Transverse colon (tissue), 4 donors: ENCODE measurements around the gene SLC25A25. TPM values are rescaled to one million over a fixed set of nuclear protein-coding genes. Genes with fewer than 3 reads are reported as not detected.

Experiments used
- DNase-seq: peaks from one replicate; pipeline ENCODE4 v3.0.0-alpha.2; 2019
- H3K27ac ChIP-seq, 4 donors: fragments of 200-600 bp; sonication (generic); 2 replicates each; pipeline ENCODE4 v1.5.1; 2016 to 2018; ENCODE audit warnings: inconsistent platforms in 4 of 4
- H3K27me3 ChIP-seq: fragments of 200-600 bp; sonication (generic); 2 replicates; pipeline ENCODE4 v1.5.1; 2017; ENCODE audit warnings: inconsistent platforms
- H3K36me3 ChIP-seq, 4 donors: fragments of 200-600 bp; sonication (generic); 2 replicates each; pipeline ENCODE4 v1.5.1; 2017 to 2019; ENCODE audit warnings: inconsistent platforms in 4 of 4
- H3K4me1 ChIP-seq, 4 donors: fragments of 200-600 bp; sonication (generic); 2 replicates each; pipeline ENCODE4 v1.5.1; 2017 to 2020; ENCODE audit warnings: inconsistent platforms in 4 of 4
- H3K4me3 ChIP-seq, 4 donors: fragments of 200-600 bp; sonication (generic); 1 replicate in 1 of 4; 2 replicates in 3 of 4; pipeline versions ENCODE4 v1.5.1 to v1.6.1; 2017 to 2019; ENCODE audit warnings: inconsistent platforms in 4 of 4
- H3K9me3 ChIP-seq, 2 donors: fragments of 200-600 bp; sonication (generic); 2 replicates each; pipeline ENCODE4 v1.5.1; 2017 to 2019; ENCODE audit warnings: inconsistent platforms in 2 of 2
- EP300 ChIP-seq: sonication (generic); formaldehyde crosslinking; IDR thresholded peaks from one replicate; pipeline ENCODE4 v1.6.1; 2017; ENCODE audit warnings: antibody characterized with exemption, low read depth
- POLR2A ChIP-seq: fragments of 450-650 bp; IDR thresholded peaks from one replicate; pipeline ENCODE4 v1.6.1; 2016; ENCODE audit warnings: antibody characterized with exemption, mild to moderate bottlenecking, moderate library complexity
- POLR2AphosphoS5 ChIP-seq, 3 donors: sonication (generic); formaldehyde crosslinking; IDR thresholded peaks; one replicate each; pipeline ENCODE4 v1.6.1; 2016; ENCODE audit warnings: antibody characterized with exemption in 3 of 3
- WGBS, 2 donors: methylation state at CpG; one replicate each; pipeline ENCODE4 v1.1.5; 2018; ENCODE audit warnings: low coverage in 1 of 2; 5-methylcytosine and 5-hydroxymethylcytosine counted together
- in situ Hi-C, 4 donors: fragments of 200-750 bp; cut with MboI; loops; one replicate each; pipeline versions ENCODE4 v1.15.0 to v1.15.1; 2017; ENCODE audit warnings: low sequenced_read_pairs in 3 of 4, low pct_ligation_motif_present in 1 of 4, low pct_unique_long_range_greater_than_20kb in 1 of 4
- intact Hi-C: fragments of 100-400 bp; cut with DNase I; formaldehyde crosslinking; loops from one replicate; pipeline ENCODE4 v1.15.1; 2023; ENCODE audit warnings: low total_unique reads
- total RNA-seq, 4 donors: library from RNA; depleted of rRNA; stranded (reverse); fragments of >200 nt; gene quantifications; one replicate each; pipeline ENCODE4 v1.1.0, GENCODE V29; 2016
- TF ChIP-seq, protein P1 (sequence below), 5 experiments: fragments of 200-600 bp in 3 of 5; fragments of 450-650 bp in 2 of 5; sonication (generic) in 3 of 5; IDR thresholded peaks; 1 replicate in 2 of 5; 2 replicates in 3 of 5; pipeline ENCODE4 v1.5.1; 2016 to 2017; ENCODE audit warnings: antibody characterized with exemption in 5 of 5, inconsistent platforms in 3 of 5, mild to moderate bottlenecking in 2 of 5, moderate library complexity in 1 of 5

Gene SLC25A25
- total RNA-seq, 4 donors from 2014 or later: 25.5 to 35.5 (median 32.5) TPM

GRCh38 chr9:128113526-128114325, 45.7 kb downstream of the SLC25A25 start:
- no peaks in the 10 kb centered on the region for H3K9me3 ChIP-seq
- peak; percentile 34 for DNase-seq
- H3K36me3 ChIP-seq: no peaks in the 10 kb centered on the region
- 78 to 100% methylated on average over 1 to 8 of the region's 12 CpGs for WGBS, 2 donors
- peak overlapping the region; percentile 10 to 52 (median 34) for H3K4me3 ChIP-seq
- H3K27me3 ChIP-seq: no peaks in the 10 kb centered on the region
- TF ChIP-seq POLR2A (peak; percentile 23), POLR2AphosphoS5 (IDR thresholded peaks at IDR 0.05) (no peak), EP300 (no peak)
- TF ChIP-seq, protein P1, sequence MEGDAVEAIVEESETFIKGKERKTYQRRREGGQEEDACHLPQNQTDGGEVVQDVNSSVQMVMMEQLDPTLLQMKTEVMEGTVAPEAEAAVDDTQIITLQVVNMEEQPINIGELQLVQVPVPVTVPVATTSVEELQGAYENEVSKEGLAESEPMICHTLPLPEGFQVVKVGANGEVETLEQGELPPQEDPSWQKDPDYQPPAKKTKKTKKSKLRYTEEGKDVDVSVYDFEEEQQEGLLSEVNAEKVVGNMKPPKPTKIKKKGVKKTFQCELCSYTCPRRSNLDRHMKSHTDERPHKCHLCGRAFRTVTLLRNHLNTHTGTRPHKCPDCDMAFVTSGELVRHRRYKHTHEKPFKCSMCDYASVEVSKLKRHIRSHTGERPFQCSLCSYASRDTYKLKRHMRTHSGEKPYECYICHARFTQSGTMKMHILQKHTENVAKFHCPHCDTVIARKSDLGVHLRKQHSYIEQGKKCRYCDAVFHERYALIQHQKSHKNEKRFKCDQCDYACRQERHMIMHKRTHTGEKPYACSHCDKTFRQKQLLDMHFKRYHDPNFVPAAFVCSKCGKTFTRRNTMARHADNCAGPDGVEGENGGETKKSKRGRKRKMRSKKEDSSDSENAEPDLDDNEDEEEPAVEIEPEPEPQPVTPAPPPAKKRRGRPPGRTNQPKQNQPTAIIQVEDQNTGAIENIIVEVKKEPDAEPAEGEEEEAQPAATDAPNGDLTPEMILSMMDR (IDR thresholded peaks at IDR 0.05): peak in 2 of 5 experiments; percentile 7 to 32
- peak overlapping the region; percentile 92 to 96 (median 94) for H3K27ac ChIP-seq
- in situ Hi-C loops (loop anchor here in 1 of 4 donors (25.0 kb wide), 1 partner anchor 151 kb away; no protein-coding TSS in a partner anchor), intact Hi-C loops (loop anchor here (10.0 kb wide), 1 partner anchor 79 kb away; no protein-coding TSS in a partner anchor)
- H3K4me1 ChIP-seq: peaks cover 8 to 62% (median 35%) of the 10 kb centered on the region in 4 donors

- intact Hi-C loops: loop anchor here (10.0 kb wide), 1 partner anchor 80 kb away; no protein-coding TSS in a partner anchor
Measured at GRCh38 chr9:128114326-128115186, 46.5 kb downstream of the SLC25A25 start.

DNA sequence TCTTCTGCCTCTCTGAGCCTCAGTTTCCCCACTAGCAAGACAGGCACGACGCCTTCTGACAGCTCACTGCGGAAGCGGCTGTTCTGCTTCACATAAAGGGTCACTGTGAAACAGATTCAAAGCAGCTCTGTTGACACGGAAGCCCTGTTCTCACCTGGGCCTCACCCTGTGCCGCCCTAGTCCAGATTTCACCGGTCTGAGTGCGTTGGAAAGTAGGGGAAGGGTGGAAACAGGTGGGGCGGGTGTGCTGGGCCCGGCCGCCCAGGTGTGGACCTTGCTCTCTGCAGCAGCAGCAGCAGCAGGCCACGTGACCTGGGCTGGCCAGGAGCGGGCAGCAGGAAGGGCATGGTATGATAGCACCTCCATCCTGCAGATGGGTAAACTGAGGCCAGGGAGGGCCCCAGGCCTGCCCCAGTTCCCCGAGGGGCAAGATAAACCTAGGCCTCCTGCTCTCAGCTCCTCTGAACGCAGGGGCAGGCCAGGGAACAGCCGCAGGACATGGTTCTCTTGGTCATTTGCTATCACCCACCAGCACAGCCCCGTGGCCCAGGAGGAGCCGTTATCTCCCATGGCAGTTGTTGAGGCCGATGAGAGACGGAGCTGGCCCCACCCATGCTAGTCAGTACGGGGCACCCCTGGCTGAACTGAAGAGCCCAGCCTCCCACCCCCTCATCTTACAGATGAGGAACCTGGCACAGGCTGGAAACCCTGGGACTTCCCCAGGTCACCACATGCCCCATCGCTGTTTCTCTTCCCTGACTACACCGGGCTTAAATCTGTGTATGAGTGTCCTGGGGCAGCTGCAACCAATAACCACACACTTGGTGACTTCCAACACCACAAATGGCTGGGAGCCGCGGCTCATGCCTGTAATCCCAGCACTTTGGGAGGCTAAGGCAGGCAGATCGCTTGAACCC, 47.4 kb downstream of the SLC25A25 start:
- Histone ChIP-seq H3K4me1 (peaks cover 3 to 51% (median 27%) of the 10 kb centered on the region in 4 donors), H3K9me3 (no peaks in the 10 kb centered on the region), H3K36me3 (no peaks in the 10 kb centered on the region), H3K27ac (peak overlapping the region; percentile 92 to 96 (median 94)), H3K27me3 (no peaks in the 10 kb centered on the region), H3K4me3 (peak overlapping the region in 3 of 4 donors; percentile 28 to 52 (median 40))
- in situ Hi-C loops: loop anchor here in 1 of 4 donors (25.0 kb wide), 1 partner anchor 153 kb away; no protein-coding TSS in a partner anchor
- intact Hi-C loops: loop anchor here (2.0 to 10.0 kb wide), 2 partner anchors 81 to 173 kb away; no protein-coding TSS in a partner anchor
- TF ChIP-seq POLR2AphosphoS5 (IDR thresholded peaks at IDR 0.05) (peak; percentile 88 to 98 (median 98)), EP300 (peak; percentile 96), POLR2A (peak; percentile 99)
- TF ChIP-seq, protein P1 (IDR thresholded peaks at IDR 0.05): no peak
- 59% methylated on average over 22 of the region's 26 CpGs; no CpG with 5 or more reads in 1 of the 2 donors for WGBS, 2 donors
- peak; percentile 93 for DNase-seq

More at GRCh38 chr9:128114326-128115186, 46.5 kb downstream of the SLC25A25 start:
- Histone ChIP-seq H3K27me3 (no peaks in the 10 kb centered on the region), H3K4me3 (peak overlapping the region; percentile 19 to 52 (median 34)), H3K27ac (peak overlapping the region; percentile 92 to 96 (median 94)), H3K4me1 (peaks cover 3 to 55% (median 27%) of the 10 kb centered on the region in 4 donors), H3K9me3 (no peaks in the 10 kb centered on the region), H3K36me3 (no peaks in the 10 kb centered on the region)
- WGBS, 2 donors: 52% methylated on average over 25 of the region's 29 CpGs; no CpG with 5 or more reads in 1 of the 2 donors
- TF ChIP-seq EP300 (no peak), POLR2AphosphoS5 (IDR thresholded peaks at IDR 0.05) (no peak), POLR2A (no peak)
- TF ChIP-seq, protein P1 (IDR thresholded peaks at IDR 0.05): no peak
- peak; percentile 35 for DNase-seq
- in situ Hi-C loops: loop anchor here in 1 of 4 donors (25.0 kb wide), 1 partner anchor 152 kb away; no protein-coding TSS in a partner anchor
